HEK293 (cell line): ENCODE measurements around the gene FIG4.

Experiments used
- CTCF ChIP-seq: fragments of 450-650 bp; formaldehyde crosslinking; IDR thresholded peaks from 2 replicates; pipeline ENCODE4 v1.5.1; 2016; ENCODE audit warnings: missing biosample characterization, missing genetic modification characterization
- KLF16 ChIP-seq: fragments of 450-650 bp; formaldehyde crosslinking; IDR thresholded peaks from 2 replicates; pipeline ENCODE4 v1.5.1; 2017; ENCODE audit warnings: missing biosample characterization, missing genetic modification characterization
- OVOL3 ChIP-seq: fragments of 450-650 bp; formaldehyde crosslinking; IDR thresholded peaks from 2 replicates; pipeline ENCODE4 v1.5.1; 2016; ENCODE audit warnings: missing biosample characterization, missing genetic modification characterization
- ZBTB26 ChIP-seq: fragments of 450-650 bp; formaldehyde crosslinking; optimal IDR thresholded peaks from 2 replicates; pipeline ENCODE3; 2016; ENCODE audit warnings: missing biosample characterization, mild to moderate bottlenecking, missing genetic modification characterization
- ZBTB8A ChIP-seq: fragments of 450-650 bp; formaldehyde crosslinking; IDR thresholded peaks from 2 replicates; pipeline ENCODE4 v1.5.1; 2016; ENCODE audit warnings: missing biosample characterization, missing genetic modification characterization
- ZFP37 ChIP-seq: fragments of 450-650 bp; formaldehyde crosslinking; IDR thresholded peaks from 2 replicates; pipeline ENCODE4 v1.5.1; 2016; ENCODE audit warnings: missing biosample characterization, missing genetic modification characterization
- ZFP69B ChIP-seq: fragments of 450-650 bp; formaldehyde crosslinking; IDR thresholded peaks from 2 replicates; pipeline ENCODE4 v1.5.1; 2016; ENCODE audit warnings: missing biosample characterization, missing genetic modification characterization
- ZNF24 ChIP-seq: fragments of 450-650 bp; formaldehyde crosslinking; IDR thresholded peaks from 2 replicates; pipeline ENCODE4 v1.5.1; 2016; ENCODE audit warnings: missing biosample characterization, missing genetic modification characterization
- ZNF48 ChIP-seq: fragments of 450-650 bp; formaldehyde crosslinking; IDR thresholded peaks from 2 replicates; pipeline ENCODE4 v1.5.1; 2016; ENCODE audit warnings: missing biosample characterization, missing genetic modification characterization
- ZNF513 ChIP-seq: fragments of 450-650 bp; IDR thresholded peaks from 2 replicates; pipeline ENCODE4 v1.5.1; 2018; ENCODE audit warnings: missing biosample characterization, missing genetic modification characterization
- ZNF623 ChIP-seq: fragments of 450-650 bp; formaldehyde crosslinking; IDR thresholded peaks from 2 replicates; pipeline ENCODE4 v1.5.1; 2016; ENCODE audit warnings: missing biosample characterization, missing genetic modification characterization

- no peak for TF ChIP-seq CTCF (tag by site-specific recombination)
- TF ChIP-seq ZNF24 (tag by site-specific recombination) = no peak
- TF ChIP-seq ZFP69B (tag by site-specific recombination) = no peak
- no peak for TF ChIP-seq ZNF623 (tag by site-specific recombination)
- no peak for TF ChIP-seq ZBTB26 (tag by site-specific recombination)
- TF ChIP-seq ZBTB8A (tag by site-specific recombination) = no peak
- TF ChIP-seq OVOL3 = no peak
- TF ChIP-seq KLF16 (tag by site-specific recombination) = no peak
- no peak for TF ChIP-seq ZNF513 (tag by site-specific recombination)
- no peak for TF ChIP-seq ZFP37 (tag by site-specific recombination)
- TF ChIP-seq ZNF48 = no peak
Observed at GRCh38 chr6:109718991-109719390, 27.9 kb downstream of the FIG4 start.
